H1 (cell line): Measurements from ENCODE around the gene AGFG1. TPM values are rescaled to one million over a fixed set of nuclear protein-coding genes. Genes with fewer than 3 reads are reported as not detected.

ENCODE experiments used
- CTCF ChIA-PET: fragments of 300-600 bp; sonication (Branson Sonifier 250); formaldehyde crosslinking; loops from one replicate; lab custom pipeline; 2021; ENCODE audit not compliant: partially characterized antibody; lab: Charles Lee
- POLR2A ChIA-PET: fragments of 300-600 bp; sonication (Branson Sonifier 250); formaldehyde crosslinking; loops from one replicate; lab custom pipeline; 2021; ENCODE audit warnings: inconsistent platforms; ENCODE audit not compliant: partially characterized antibody; lab: Charles Lee
- DNase-seq, 2 experiments: peaks; one replicate each; pipeline versions ENCODE4 v3.0.0 to v3.0.0-alpha.2; 2010 to 2022; ENCODE audit warnings: low spot score in 2 of 2, low read depth in 1 of 2, mixed read lengths in 1 of 2
- FAIRE-seq: peaks from 2 replicates; lab custom pipeline; 2011; peaks lifted over from hg19 to GRCh38; lab: Jason Lieb, UNC
- H2AFZ ChIP-seq: 2 replicates; pipeline ENCODE4 v1.8.1; 2012; ENCODE audit warnings: low read length, inconsistent platforms
- H2AK5ac ChIP-seq: 2 replicates; pipeline ENCODE4 v1.6.1; 2013; ENCODE audit warnings: low read depth, low read length
- H2BK120ac ChIP-seq: replicated peaks from 2 replicates; pipeline ENCODE3; 2013; ENCODE audit warnings: low read depth, low read length, inconsistent platforms
- H2BK12ac ChIP-seq: 2 replicates; pipeline ENCODE4 v1.6.1; 2013; ENCODE audit warnings: low read depth, low read length
- H2BK15ac ChIP-seq: 2 replicates; pipeline ENCODE4 v1.6.1; 2013; ENCODE audit warnings: low read length
- H2BK20ac ChIP-seq: 2 replicates; pipeline ENCODE4 v1.6.1; 2013; ENCODE audit warnings: low read length
- H2BK5ac ChIP-seq: 2 replicates; pipeline ENCODE4 v1.6.1; 2013; ENCODE audit warnings: low read depth, low read length
- H3K14ac ChIP-seq: 2 replicates; pipeline ENCODE4 v1.6.1; 2013; ENCODE audit warnings: inconsistent platforms; ENCODE audit not compliant: insufficient read length
- H3K18ac ChIP-seq: 2 replicates; pipeline ENCODE4 v1.6.1; 2013; ENCODE audit warnings: low read length; ENCODE audit errors: extremely low read depth
- H3K23ac ChIP-seq: 2 replicates; pipeline ENCODE4 v1.6.1; 2013; ENCODE audit warnings: inconsistent platforms; ENCODE audit not compliant: insufficient read length
- H3K23me2 ChIP-seq: 2 replicates; pipeline ENCODE4 v1.6.1; 2013; ENCODE audit warnings: low read depth, low read length
- H3K27ac ChIP-seq: 2 replicates; pipeline ENCODE4 v1.6.1; 2011; ENCODE audit warnings: low read depth, low read length, inconsistent platforms
- H3K27me3 ChIP-seq, 4 experiments: replicated peaks in 1 of 4; 1 replicate in 1 of 4; 2 replicates in 3 of 4; pipeline versions ENCODE4 v1.6.1 to v1.8.1; 2011 to 2013; ENCODE audit warnings: low read length in 3 of 4, mild to moderate bottlenecking in 3 of 4, inconsistent platforms in 2 of 4, mixed read lengths in 2 of 4, moderate library complexity in 1 of 4; ENCODE audit not compliant: control insufficient read depth in 3 of 4, insufficient read depth in 3 of 4; ENCODE audit errors: extremely low read depth in 1 of 4
- H3K36me3 ChIP-seq, 4 experiments: 2 replicates each; pipeline versions ENCODE4 v1.6.1 to v1.8.1; 2011 to 2013; ENCODE audit warnings: mild to moderate bottlenecking in 4 of 4, low read length in 3 of 4, moderate library complexity in 2 of 4, control low read depth in 1 of 4, inconsistent platforms in 1 of 4; ENCODE audit not compliant: insufficient read depth in 4 of 4, control insufficient read depth in 2 of 4
- H3K4ac ChIP-seq: replicated peaks from 2 replicates; pipeline ENCODE3; 2013; ENCODE audit warnings: low read length, low read depth, mixed read lengths, inconsistent platforms; ENCODE audit not compliant: insufficient read length
- H3K4me1 ChIP-seq, 4 experiments: replicated peaks in 1 of 4; 1 replicate in 1 of 4; 2 replicates in 3 of 4; pipeline versions ENCODE4 v1.6.1 to v1.8.1; 2011 to 2013; ENCODE audit warnings: low read length in 3 of 4, inconsistent platforms in 2 of 4, mixed read lengths in 1 of 4; ENCODE audit not compliant: insufficient read depth in 4 of 4, control insufficient read depth in 3 of 4
- H3K4me2 ChIP-seq, 2 experiments: 2 replicates each; pipeline versions ENCODE4 v1.6.1 to v1.8.1; 2011 to 2013; ENCODE audit warnings: low read depth in 2 of 2, low read length in 2 of 2, control low read depth in 1 of 2, inconsistent platforms in 1 of 2, mild to moderate bottlenecking in 1 of 2; ENCODE audit not compliant: insufficient read depth in 1 of 2
- H3K4me3 ChIP-seq, 4 experiments: fragments of 200-600, 300-600 bp in 1 of 4; sonication (generic), shearing (Covaris generic), sonication (Bioruptor Twin) in 1 of 4; 2 replicates each; pipeline versions ENCODE4 v1.5.1 to v1.8.1; 2011 to 2016; ENCODE audit warnings: low read length in 4 of 4, low read depth in 3 of 4, control low read depth in 2 of 4, inconsistent platforms in 2 of 4, mild to moderate bottlenecking in 2 of 4, mixed read lengths in 1 of 4, moderate library complexity in 1 of 4; ENCODE audit not compliant: insufficient read depth in 2 of 4; ENCODE audit errors: extremely low read depth in 1 of 4
- H3K56ac ChIP-seq: replicated peaks from 2 replicates; pipeline ENCODE3; 2013; ENCODE audit warnings: low read depth, mild to moderate bottlenecking, mixed read lengths, low read length, inconsistent platforms; ENCODE audit not compliant: insufficient read length
- H3K79me1 ChIP-seq: 2 replicates; pipeline ENCODE4 v1.6.1; 2013; ENCODE audit warnings: low read depth, low read length, control low read depth
- H3K79me2 ChIP-seq, 2 experiments: 2 replicates each; pipeline versions ENCODE4 v1.6.1 to v1.8.1; 2012 to 2013; ENCODE audit warnings: low read length in 2 of 2, mild to moderate bottlenecking in 2 of 2, inconsistent platforms in 1 of 2; ENCODE audit not compliant: insufficient read depth in 2 of 2, control insufficient read depth in 1 of 2
- H3K9ac ChIP-seq, 4 experiments: replicated peaks in 1 of 4; 1 replicate in 1 of 4; 2 replicates in 3 of 4; pipeline versions ENCODE4 v1.6.1 to v1.8.1; 2011 to 2013; ENCODE audit warnings: low read depth in 3 of 4, low read length in 3 of 4, control low read depth in 2 of 4, mild to moderate bottlenecking in 2 of 4, moderate library complexity in 2 of 4, inconsistent platforms in 1 of 4; ENCODE audit errors: extremely low read depth in 1 of 4
- H3K9me3 ChIP-seq, 2 experiments: 2 replicates each; pipeline versions ENCODE4 v1.6.1 to v1.8.1; 2012 to 2013; ENCODE audit warnings: mild to moderate bottlenecking in 2 of 2, moderate library complexity in 2 of 2, control low read depth in 1 of 2, inconsistent platforms in 1 of 2, low read depth in 1 of 2, low read length in 1 of 2, mixed read lengths in 1 of 2; ENCODE audit not compliant: insufficient read depth in 2 of 2
- H4K20me1 ChIP-seq, 2 experiments: replicated peaks in 1 of 2; 2 replicates each; pipeline versions ENCODE3 to v1.8.1; 2011 to 2013; ENCODE audit warnings: inconsistent platforms in 2 of 2, low read length in 2 of 2, mild to moderate bottlenecking in 1 of 2; ENCODE audit not compliant: insufficient read depth in 2 of 2, control insufficient read depth in 1 of 2
- H4K5ac ChIP-seq: 2 replicates; pipeline ENCODE4 v1.6.1; 2013; ENCODE audit warnings: low read length, low read depth, mixed read lengths, inconsistent platforms; ENCODE audit not compliant: insufficient read length
- H4K8ac ChIP-seq: 2 replicates; pipeline ENCODE4 v1.8.0; 2013; ENCODE audit warnings: mild to moderate bottlenecking, moderate library complexity, low read length, inconsistent platforms; ENCODE audit not compliant: insufficient read depth; ENCODE audit errors: extremely low read depth
- H4K91ac ChIP-seq: replicated peaks from 2 replicates; pipeline ENCODE3; 2013; ENCODE audit warnings: low read length, mixed read lengths, inconsistent platforms; ENCODE audit not compliant: insufficient read length
- ASH2L ChIP-seq: fragments of 200-600, 300-600 bp; sonication (generic); IDR thresholded peaks from one replicate; pipeline ENCODE4 v1.7.1; 2017; ENCODE audit warnings: low read length
- ATF2 ChIP-seq: IDR thresholded peaks from 2 replicates; pipeline ENCODE4 v1.6.1; 2012; ENCODE audit warnings: low read length, inconsistent platforms
- BRCA1 ChIP-seq: IDR thresholded peaks from 2 replicates; pipeline ENCODE4 v1.6.1; 2012; ENCODE audit warnings: low read depth, low read length, improper control_type of control experiment
- CTBP2 ChIP-seq: IDR thresholded peaks from 2 replicates; pipeline ENCODE4 v1.7.0; 2011; ENCODE audit warnings: borderline replicate concordance, mild to moderate bottlenecking, moderate library complexity, mixed read lengths, low read length; ENCODE audit not compliant: insufficient read depth, insufficient read length
- EP300 ChIP-seq, 2 experiments: IDR thresholded peaks; 1 replicate in 1 of 2; 2 replicates in 1 of 2; pipeline ENCODE4 v1.6.1; 2011 to 2012; ENCODE audit warnings: low read depth in 2 of 2, low read length in 2 of 2, mild to moderate bottlenecking in 2 of 2, borderline replicate concordance in 1 of 2, inconsistent platforms in 1 of 2, moderate library complexity in 1 of 2
- GTF2F1 ChIP-seq: IDR thresholded peaks from 2 replicates; pipeline ENCODE4 v1.6.1; 2012; ENCODE audit warnings: low read depth, low read length, improper control_type of control experiment, borderline replicate concordance
- POLR2A ChIP-seq, 2 experiments: IDR thresholded peaks; 1 replicate in 1 of 2; 2 replicates in 1 of 2; pipeline ENCODE4 v1.6.1; 2011; ENCODE audit warnings: low read depth in 2 of 2, low read length in 2 of 2, mild to moderate bottlenecking in 2 of 2; ENCODE audit errors: control extremely low read depth in 1 of 2
- POLR2AphosphoS5 ChIP-seq: IDR thresholded peaks from 2 replicates; pipeline ENCODE4 v1.6.1; 2011; ENCODE audit warnings: low read depth, low read length
- POU5F1 ChIP-seq: IDR thresholded peaks from 2 replicates; pipeline ENCODE4 v1.6.1; 2011; ENCODE audit warnings: low read depth, mild to moderate bottlenecking, low read length, moderate library complexity
- SIX5 ChIP-seq: IDR thresholded peaks from 2 replicates; pipeline ENCODE4 v1.6.1; 2011; ENCODE audit warnings: mild to moderate bottlenecking, low read depth, low read length
- SP1 ChIP-seq: IDR thresholded peaks from 2 replicates; pipeline ENCODE4 v1.6.1; 2011; ENCODE audit warnings: low read depth, low read length
- TAF1 ChIP-seq: IDR thresholded peaks from 2 replicates; pipeline ENCODE4 v1.6.1; 2011; ENCODE audit warnings: mild to moderate bottlenecking, low read depth, low read length
- WGBS, 2 experiments: shearing (Covaris generic) in 1 of 2; methylation state at CpG; one replicate each; pipeline versions ENCODE4 v1.1.6 to v1.1.7; 2013 to 2015; ENCODE audit warnings: low lambda C conversion rate in 2 of 2, mixed read lengths in 2 of 2, inconsistent platforms in 1 of 2, low coverage in 1 of 2, missing lambda C conversion rate in 1 of 2; ENCODE audit not compliant: insufficient replicate concordance in 2 of 2, insufficient coverage in 1 of 2, insufficient read length in 1 of 2; ENCODE audit errors: extremely low coverage in 1 of 2, missing lambda C conversion rate in 1 of 2; 5-methylcytosine and 5-hydroxymethylcytosine counted together
- polyA plus RNA-seq, 7 experiments: library from polyadenylated mRNA; depleted of rRNA in 3 of 7; stranded (reverse) in 5 of 7; unstranded in 2 of 7; fragments of >200 nt in 5 of 7; fragments of 200-250 nt in 2 of 7; gene quantifications; 1 replicate in 5 of 7; 2 replicates in 1 of 7; 4 replicates in 1 of 7; pipeline versions ENCODE4 v1.2.1 to v1.2.3, GENCODE V29; 2011 to 2013; ENCODE audit warnings: missing spikeins in 2 of 7, mixed read lengths in 2 of 7
- total RNA-seq: library from RNA; stranded (reverse); fragmentation: NEBNext Ultra II Directional; extraction: Animal tissue kit (Norgen Biotek cat#: 25700); gene quantifications from 2 replicates; pipeline ENCODE4 v1.2.1, GENCODE V29; 2021

The AGFG1 gene
- total and polyA plus RNA-seq, 2 of the 8 experiments (the other 6 are each of a cell fraction or from before 2014, with no cell fraction given), result 102 to 147 TPM

GRCh38 chr2:227461811-227462461 is 10.0 kb upstream of the AGFG1 start:
- Histone ChIP-seq H2BK12ac (no peak overlapping the region), H3K14ac (no peak overlapping the region), H3K4me3 (no peak overlapping the region), H3K79me2 (no peaks in the 10 kb centered on the region), H2BK15ac (no peak overlapping the region), H3K27ac (no peak overlapping the region), H3K56ac (no peak overlapping the region), H3K9ac (no peak overlapping the region), H3K4me2 (no peak overlapping the region), H3K9me3 (no peaks in the 10 kb centered on the region), H3K4me1 (peaks cover 0 to 2% (median under 1%) of the 10 kb centered on the region in 4 experiments; a peak in 3 of 7 replicates), H4K5ac (no peak overlapping the region), H3K23me2 (no peaks in the 10 kb centered on the region), H4K20me1 (no peaks in the 10 kb centered on the region), H2AK5ac (no peak overlapping the region), H2BK120ac (no peak overlapping the region), H4K91ac (no peak overlapping the region), H3K27me3 (no peaks in the 10 kb centered on the region), H3K36me3 (no peaks in the 10 kb centered on the region), H4K8ac (no peak overlapping the region), H2BK5ac (no peak overlapping the region), H3K4ac (no peak overlapping the region), H3K79me1 (no peaks in the 10 kb centered on the region), H3K23ac (no peak overlapping the region), H2BK20ac (no peak overlapping the region), H2AFZ (no peak overlapping the region), H3K18ac (no peak overlapping the region)
- ChIA-PET POLR2A (interaction anchor here (1.0 kb wide), 1 partner anchor 99 kb away, joined by 3 read pairs; no protein-coding TSS in a partner anchor), CTCF (interaction anchor here (2.2 kb wide), 1 partner anchor 9 kb away, joined by 8 read pairs; the partner anchor contains the start of gene AGFG1)
- FAIRE-seq, result no peak
- DNase-seq, result no peak
- 88% methylated on average over 4 of the region's 4 CpGs; no CpG with 5 or more reads in 1 of the 2 experiments for WGBS, 2 experiments
- no peak for TF ChIP-seq SIX5
- TF ChIP-seq POU5F1, result no peak
- TF ChIP-seq CTBP2, result no peak
- no peak for TF ChIP-seq EP300 (IDR thresholded peaks at IDR 0.05; ENCODE audit: borderline replicate concordance in 1 of 2, low read depth in 2 of 2, low read length in 2 of 2)
- no peak for TF ChIP-seq BRCA1
- TF ChIP-seq POLR2A (IDR thresholded peaks at IDR 0.05; ENCODE audit: control extremely low read depth in 1 of 2, low read depth in 2 of 2, low read length in 2 of 2), result no peak
- TF ChIP-seq GTF2F1, result no peak
- no peak for TF ChIP-seq ATF2
- TF ChIP-seq TAF1, result no peak
- no peak for TF ChIP-seq POLR2AphosphoS5
- TF ChIP-seq SP1, result no peak
- TF ChIP-seq ASH2L, result no peak
